ENCODE results near the gene MC3R.
"Not testable (repeated sequence)": the region's sequence is repeated elsewhere in the genome, so short reads cannot be mapped to it uniquely, and the experiment has no call there.

The MC3R gene

DNA sequence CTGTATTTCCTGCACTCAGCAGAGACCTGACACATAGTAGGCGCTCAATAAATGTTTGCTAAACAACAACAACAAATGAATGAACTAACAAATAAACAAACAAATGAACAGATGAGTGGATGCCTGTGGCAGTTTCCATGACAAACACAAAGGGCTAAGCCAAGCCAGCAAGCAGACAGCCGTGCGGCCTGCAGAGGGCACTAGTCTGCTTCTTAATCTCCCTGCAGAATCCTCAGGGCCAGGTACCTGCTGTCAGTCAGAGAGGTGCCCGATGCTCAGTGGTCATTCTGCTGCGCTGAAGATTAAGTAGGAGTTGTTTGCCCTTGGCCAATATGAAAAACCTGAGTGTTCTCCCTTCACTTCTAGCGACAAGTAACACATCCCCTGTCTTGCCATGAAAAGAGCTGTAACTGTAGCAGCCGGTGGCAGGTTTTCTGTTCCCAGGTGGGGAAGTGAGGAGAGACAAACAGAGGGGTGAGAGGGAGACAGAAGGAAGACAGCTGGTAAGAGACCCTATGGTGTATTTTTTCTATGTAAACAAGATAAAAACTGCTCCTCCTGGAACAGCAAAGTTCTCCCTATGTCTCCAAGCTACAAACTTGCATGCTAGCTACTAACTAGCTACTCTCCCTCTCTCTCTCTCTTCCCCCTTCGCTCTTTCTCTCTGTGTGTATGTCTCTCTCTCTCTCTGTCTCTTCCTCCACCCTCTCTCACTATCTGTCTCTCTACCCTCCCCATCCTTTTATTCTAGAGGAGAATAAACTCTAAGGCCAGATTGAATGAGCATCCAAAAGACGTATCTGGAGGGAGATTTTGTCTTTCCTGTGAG, at the start of gene MC3R:
TSS of gene MC3R (plus strand) at position 779 of the 829 bp plus-strand sequence. CDS start 112 bp downstream, outside the sequence.
- peak in 1 of 2 donors; percentile 5 for DNase-seq (ENCODE audit: low read depth in 2 of 2, low spot score in 1 of 2)

DNA sequence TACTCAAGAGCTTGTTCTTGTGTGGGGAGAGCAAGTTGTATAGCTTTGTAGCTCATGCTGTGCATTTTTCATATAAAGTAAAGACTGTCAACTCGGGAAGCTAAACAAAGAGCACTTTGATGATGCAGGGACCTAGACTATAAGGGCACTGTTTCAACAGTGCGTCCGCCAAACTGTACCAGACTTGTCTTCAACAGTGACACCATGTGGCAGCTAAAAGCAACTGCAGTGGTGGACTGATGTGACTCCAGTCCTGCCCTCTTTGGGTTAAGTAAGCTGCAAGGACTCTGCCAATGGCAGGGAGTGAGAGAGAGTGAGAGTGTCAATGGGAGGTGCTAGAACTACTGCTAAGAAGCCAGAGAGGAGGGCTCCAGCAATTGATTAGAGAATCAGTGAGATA, 48.1 kb upstream of the MC3R start:
- DNase-seq (ENCODE audit: low read depth in 2 of 2, low spot score in 1 of 2): no peak

DNA sequence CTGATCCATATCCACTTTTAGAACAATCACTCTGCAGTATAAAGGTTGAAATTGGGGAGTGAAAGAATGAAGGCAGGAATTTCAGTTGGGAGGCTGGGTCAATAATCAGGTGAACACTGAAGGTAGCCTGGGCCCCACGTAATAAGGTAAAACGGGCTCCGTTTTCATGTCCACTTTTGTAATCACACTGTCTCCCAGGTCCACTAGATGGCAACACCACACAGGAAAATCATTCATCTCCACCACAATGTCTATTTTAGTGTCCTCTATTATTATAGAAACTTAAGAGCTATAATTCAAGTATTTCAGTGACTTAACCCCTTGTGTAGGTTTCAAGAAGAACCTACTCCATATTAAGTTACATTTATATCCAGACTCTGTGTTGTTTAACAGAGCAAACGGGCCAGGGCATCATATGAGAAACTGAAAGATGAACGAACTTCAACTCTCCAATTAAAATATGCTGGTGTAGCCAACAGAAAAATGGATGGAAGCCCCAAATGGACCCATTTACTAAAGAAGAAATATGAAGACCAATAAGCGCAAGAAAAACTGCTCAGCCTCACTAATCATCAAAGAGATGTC, 45.9 kb upstream of the MC3R start:
- no peak for DNase-seq (ENCODE audit: low read depth in 2 of 2, low spot score in 1 of 2)

DNA sequence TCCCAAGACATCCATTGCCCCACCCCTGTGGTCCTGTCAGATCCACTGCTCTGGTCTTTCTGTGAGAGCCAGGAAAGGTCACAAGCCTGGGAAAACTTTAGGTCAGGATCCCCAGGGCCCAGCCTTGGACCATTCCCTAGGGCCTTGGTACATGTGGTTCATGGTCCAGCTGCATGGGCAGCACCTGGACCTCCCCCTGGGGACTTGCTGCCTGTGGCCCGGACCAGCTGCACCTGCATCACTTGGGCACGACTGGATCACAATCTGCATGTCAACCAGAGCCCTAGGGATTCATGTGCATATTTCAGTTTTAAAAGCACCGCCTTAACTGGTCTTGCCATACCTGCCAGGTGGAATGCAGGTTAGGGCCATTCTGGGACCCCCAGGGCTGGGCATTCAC, 44.3 kb upstream of the MC3R start:
- no peak for DNase-seq (ENCODE audit: low read depth in 2 of 2, low spot score in 1 of 2)

DNA sequence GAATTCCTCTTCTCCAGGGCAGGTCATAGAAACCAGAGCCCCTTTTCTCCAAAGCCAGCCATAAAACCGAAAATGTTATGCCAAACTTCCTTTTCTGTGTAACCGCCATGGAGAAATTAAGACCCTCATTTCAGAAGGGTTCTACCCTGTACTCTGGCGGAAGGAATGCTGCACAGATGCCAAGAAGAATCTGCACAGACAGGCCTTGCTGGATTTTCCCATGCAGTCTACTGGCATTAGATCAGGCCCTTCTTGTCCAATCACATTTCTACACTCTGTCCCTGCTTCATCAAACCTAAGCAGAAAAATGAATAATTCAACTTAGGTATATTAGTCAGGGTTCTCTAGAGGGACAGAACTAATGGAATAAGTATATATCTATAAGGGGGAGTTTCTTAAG, 43.2 kb upstream of the MC3R start:
- no peak for DNase-seq (ENCODE audit: low read depth in 2 of 2, low spot score in 1 of 2)

DNA sequence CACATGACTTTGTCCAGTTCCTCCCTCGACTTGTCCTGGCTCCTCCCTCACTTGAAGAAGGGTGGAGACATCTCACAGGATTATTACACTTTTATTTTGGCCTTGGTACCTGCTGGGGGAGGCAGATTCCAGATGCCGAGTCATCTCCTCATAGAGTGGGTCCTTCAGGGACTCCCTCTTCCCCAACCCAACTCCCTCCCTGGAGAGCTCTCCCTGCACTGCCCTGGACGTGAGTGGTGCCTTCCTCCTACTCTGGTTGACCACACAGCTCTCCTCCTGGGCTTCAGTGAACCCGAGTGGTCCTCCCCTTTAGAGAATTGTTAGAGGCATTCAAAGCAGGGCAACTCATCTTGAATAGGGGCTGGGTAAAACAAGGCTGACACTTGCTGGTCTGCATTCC, 40.9 kb upstream of the MC3R start:
- DNase-seq (ENCODE audit: low read depth in 2 of 2, low spot score in 1 of 2): no peak

DNA sequence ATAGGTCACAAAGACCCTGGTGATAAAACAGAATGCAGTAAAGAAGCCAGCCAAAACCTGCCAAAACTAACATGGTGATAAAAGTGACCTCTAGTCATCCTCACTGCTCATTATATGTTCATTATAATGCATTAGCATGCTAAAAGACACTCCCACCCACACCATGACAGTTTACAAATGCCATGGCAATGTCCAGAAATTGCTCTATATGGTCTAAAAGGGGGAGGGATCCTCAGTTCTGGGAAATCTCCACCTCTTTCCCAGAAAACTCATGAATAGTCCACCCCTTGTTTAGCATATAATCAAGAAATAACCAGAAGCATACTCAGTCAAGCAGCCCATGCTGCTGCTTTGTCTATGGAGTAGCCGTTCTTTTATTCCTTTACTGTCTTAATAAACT, 40.4 kb upstream of the MC3R start:
- DNase-seq (ENCODE audit: low read depth in 2 of 2, low spot score in 1 of 2): no peak

DNA sequence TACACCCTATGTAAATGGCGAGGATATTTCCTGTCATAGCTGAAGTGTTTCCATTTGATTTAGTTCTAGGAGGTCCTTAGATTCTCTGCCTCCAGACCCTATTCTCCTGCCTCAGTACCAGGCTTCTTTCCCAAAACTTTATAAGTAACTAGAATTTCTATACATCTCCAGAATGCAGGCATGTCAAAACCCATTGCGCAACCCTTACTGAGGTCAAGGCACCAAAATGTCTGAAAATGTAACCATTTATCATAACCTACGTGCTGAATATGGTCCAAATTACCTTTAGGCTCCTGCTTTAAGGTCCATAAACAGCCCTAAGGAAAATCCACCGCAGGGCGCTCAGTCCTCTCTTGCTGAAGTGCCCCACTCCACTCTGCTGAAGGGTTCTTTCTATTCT, 37.5 kb upstream of the MC3R start:
- no peak for DNase-seq (ENCODE audit: low read depth in 2 of 2, low spot score in 1 of 2)

DNA sequence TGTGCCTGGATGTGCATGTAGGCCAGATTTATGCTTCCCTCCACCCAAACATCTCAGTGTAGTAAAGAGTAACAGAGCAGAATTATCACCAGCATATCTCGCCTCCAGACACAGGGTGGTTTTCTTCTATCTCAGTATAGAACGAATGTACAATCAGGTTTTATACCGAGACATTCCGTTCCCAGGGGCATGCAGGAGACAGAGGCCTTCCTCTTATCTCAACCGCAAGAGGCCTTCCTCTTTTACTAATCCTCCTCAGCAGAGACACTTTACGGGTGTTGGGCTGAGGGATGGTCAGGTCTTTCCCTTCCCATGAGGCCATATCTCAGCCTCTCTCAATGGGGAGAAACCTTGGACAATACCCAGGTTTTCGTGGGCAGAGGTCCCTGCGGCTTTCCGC, 36.4 kb upstream of the MC3R start:
- DNase-seq (ENCODE audit: low read depth in 2 of 2, low spot score in 1 of 2): no peak

DNA sequence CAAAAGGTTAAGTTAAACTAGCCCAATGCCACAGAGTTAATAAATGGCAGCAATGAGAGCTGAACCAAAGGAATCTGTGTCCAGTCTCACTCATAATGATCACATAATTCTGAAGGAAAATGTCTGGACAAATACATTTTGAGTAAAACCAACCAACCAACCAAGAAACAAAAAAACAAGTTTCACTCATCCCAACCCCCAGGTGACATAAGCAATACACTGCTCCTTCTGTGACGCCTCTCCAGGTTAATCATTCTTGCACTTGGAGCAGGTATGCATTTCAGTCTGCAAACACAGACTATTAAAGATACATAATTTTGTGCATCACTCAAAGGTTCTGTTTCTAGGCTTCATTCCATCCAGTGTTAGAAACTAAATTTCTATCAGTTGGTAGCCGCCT, 35.2 kb upstream of the MC3R start:
- no peak for DNase-seq (ENCODE audit: low read depth in 2 of 2, low spot score in 1 of 2)

DNA sequence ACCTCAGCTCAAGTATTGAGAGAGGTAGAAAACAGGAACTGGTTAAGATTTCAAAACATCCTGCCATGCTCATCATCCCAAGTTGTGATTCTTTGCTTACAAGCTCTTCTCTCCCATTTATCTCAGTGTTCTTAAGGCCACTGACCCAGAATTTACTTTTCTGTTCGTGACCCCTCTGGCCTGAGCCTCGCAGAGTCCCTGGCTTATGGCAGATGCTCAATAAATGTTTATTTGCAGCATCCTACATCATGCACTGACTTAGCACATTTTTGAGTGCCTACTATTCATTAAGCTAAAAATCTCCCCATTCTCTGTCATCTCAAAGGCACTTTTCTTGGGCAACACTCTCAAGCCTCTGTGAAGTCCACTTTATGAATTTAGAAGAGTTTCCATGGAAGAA, 33.4 kb upstream of the MC3R start:
- no peak for DNase-seq (ENCODE audit: low read depth in 2 of 2, low spot score in 1 of 2)

DNA sequence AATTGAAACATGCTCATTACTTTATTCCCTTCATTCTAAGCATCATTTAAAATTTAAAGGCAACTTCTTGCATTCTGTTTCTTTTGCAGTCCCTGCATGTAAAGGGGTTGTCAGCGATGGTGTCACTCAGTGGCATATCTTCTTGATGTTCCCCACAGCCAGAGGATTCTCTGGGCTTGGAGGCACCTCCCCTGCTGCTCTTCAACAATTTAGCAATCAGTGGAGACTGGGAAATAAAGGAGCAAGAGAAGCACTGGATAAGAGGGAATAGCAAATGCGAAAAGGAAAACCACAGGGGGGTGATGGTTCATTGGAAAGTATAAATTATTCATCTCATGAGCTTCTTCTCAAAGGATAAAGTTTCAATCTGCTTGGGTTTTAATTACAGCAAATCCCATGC, 30.7 kb upstream of the MC3R start:
- DNase-seq (ENCODE audit: low read depth in 2 of 2, low spot score in 1 of 2): no peak

DNA sequence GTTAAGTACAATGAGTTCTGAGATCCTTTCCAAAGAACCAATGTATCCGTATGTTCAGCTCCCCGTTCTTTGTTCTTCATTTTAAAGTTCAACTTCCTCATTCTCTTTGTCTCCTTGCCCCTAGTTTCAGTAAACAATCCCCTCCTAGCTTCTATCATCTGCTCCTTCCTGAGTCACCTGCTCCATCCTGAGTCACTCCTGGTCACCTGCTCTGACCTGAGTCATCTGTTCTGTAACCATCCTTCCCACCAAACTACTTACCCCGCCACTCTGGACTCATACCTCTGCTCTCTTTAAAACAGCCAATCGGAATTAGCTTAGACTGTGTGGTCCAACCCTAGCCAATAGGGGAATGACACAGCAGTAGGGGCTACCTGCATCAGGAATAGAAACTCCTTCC, 27.3 kb upstream of the MC3R start:
- DNase-seq (ENCODE audit: low read depth in 2 of 2, low spot score in 1 of 2): not testable (repeated sequence)

DNA sequence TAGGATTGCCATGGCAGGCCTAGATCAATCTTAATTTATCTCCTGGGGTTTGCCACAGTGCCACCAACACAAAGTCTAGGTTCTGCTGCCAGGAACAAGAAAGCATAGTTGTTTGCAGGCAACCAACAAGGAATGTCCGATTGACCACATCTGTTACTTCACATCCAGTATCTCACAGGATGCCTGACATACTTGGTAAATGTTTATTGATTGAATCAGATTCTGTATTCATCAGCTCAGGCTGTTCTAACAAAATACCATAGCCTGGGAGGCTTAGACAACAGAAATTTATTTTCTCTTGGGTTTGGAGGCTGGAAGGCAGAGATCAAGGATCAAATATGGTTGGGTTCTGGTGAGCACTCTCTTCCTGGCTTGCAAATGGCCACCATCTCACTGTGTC, 26.3 kb upstream of the MC3R start:
- DNase-seq (ENCODE audit: low read depth in 2 of 2, low spot score in 1 of 2): no peak

DNA sequence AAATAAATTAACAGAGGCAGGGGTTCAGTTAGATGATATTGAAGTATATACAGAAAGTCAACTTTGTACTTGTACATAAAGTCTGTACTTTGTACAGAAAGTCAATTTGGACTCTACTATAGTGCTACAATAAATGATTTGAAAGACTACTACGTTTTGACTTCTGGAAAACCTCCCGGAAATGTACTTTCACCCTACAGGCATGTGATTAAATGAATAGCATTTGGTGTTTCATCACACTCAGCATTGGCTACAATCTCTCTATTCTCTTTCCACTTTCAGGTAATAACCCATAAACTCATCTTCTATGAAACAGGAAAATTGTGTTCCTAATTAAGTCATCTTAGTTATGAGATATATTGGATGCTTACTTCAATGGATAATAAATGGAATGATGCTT, 25.6 kb upstream of the MC3R start:
- DNase-seq (ENCODE audit: low read depth in 2 of 2, low spot score in 1 of 2): no peak

DNA sequence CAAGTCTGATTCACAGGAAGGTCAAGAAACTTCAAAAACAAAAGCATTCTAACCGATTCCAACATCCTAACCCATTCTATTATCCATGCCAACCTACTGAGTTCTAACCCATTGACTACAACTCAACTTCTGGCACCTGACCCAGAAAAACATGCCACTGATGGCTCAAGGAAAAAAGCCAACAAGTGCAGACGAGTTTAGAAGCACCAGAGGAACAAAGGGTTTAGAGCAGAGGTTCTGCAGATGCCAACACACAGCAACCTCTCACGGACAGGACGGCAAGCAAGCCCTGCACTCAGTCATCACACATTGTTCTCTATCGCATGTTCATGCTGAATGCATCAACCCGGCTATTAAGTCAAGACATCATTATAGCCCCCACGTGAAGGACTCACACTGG, 25.2 kb upstream of the MC3R start:
- DNase-seq (ENCODE audit: low read depth in 2 of 2, low spot score in 1 of 2): no peak

DNA sequence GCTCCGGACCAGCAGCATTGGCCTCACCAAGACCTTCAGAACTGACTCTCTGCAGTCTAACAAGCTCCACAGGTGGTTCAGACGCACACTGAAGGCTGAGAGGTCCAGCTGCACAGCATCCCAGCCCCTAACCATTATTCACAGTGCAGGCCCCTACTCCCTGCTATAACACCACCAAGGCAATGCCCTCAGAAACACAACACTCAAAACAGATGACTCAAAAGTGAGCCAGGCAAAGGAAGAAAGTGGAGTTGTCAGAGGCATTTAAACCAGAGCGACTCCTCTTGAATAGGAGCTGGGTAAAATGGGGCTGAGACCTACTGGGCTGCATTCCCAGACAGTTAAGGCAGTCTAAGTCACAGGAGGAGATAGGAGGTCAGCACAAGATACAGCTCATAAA, 20.5 kb upstream of the MC3R start:
- DNase-seq (ENCODE audit: low read depth in 2 of 2, low spot score in 1 of 2): no peak

DNA sequence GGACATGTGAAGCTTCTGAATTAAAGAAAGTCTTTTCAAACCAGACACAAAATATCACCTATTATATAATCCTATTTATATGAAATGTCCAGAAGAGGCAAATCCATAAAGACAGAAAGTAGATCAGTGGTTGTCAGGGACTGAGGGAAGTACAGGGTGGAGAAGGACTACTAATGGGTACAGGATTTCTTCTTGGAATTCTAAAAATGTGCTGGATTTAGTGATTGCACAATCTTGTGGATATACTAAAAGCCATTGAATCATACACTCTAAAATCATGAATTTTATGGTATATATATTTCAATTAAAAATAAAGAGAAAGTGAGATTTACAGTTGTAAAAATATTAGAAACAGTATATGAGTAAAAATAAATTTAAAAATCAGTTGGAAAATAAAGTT, 18.7 kb upstream of the MC3R start:
- no peak for DNase-seq (ENCODE audit: low read depth in 2 of 2, low spot score in 1 of 2)

DNA sequence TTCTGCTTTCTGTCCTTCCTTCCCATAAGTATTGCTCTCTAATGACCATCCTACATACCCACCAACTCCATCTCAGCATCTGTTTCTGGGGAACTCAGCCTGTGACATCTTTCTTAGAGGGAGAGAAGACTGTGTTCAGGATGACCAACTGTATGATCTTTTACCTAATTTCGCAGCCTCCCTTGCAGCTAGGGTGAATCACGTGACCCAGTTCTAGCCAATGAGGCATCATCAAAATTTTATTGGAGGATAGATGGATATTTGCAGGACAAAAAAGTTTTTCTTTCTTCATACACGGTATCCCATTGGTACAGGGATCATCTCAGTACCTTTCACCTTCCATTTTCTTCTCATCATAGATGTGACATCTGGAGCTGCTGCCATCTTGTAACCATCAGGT, 14.4 kb upstream of the MC3R start:
- no peak for DNase-seq (ENCODE audit: low read depth in 2 of 2, low spot score in 1 of 2)

DNA sequence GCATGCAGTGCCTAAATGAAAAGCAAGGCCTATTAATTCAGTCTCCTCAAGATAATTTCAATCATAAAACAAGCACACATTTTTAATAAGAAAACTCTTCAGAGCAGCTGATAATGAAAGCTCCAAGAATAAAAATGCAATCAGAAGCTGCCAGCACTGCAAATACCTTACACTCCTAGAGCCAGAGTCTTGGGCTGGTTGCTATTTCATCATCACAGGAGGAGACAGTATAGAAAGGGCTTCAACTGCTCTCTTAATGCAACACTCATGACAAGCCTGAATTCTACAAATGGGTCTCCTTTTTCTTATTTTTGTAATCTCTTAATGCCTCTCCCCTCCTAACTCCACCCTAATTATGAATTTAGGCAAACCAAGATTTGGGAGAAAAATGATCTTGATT, 11.2 kb upstream of the MC3R start:
- DNase-seq (ENCODE audit: low read depth in 2 of 2, low spot score in 1 of 2): no peak

DNA sequence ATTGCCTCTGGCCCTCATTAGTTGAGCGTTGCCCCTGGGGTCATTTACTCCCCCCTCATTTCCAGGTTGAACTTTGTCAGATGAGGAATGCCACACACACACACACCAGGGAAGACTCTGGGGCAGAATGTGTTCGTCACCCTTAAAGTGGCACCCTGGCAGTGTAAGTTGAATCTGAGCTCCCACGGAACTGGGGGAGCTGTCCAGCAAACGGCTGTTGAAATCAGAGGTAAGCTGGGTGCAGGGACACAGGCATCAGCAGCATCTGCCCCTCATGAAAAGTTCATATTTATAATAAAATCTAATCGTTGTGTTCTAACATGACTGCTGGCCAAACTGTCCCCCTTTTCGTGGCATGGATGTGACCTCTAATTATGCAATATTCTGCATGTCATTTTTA, 4.3 kb upstream of the MC3R start:
- no peak for DNase-seq (ENCODE audit: low read depth in 2 of 2, low spot score in 1 of 2)

DNA sequence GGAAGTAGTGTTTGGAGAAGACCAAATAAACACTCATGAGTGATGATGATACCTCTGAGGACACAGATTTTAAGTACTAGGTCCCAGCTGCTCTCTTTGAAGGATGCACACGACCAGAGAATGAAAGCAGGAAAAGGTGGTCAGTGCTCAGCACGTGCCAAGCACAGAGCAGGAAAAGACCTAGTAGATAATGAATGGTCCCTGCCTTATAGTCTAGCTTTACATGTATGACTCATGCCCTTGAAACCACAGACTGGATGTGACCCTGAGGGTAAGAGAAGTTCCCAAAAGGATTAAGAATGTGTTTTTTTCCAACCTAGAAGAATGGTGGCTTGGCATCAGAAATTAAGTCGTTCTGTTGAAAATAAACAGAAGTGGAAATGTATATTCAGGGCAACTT, 2.8 kb upstream of the MC3R start:
- DNase-seq (ENCODE audit: low read depth in 2 of 2, low spot score in 1 of 2): no peak

Measured in stimulated activated CD8-positive, alpha-beta memory T cell treated with anti-CD3 and anti-CD28 coated beads, Interleukin-4, amount 100 ng/mL, for 1 hour (primary cell).